Measurements from ENCODE around the gene FOXI1. TPM values are rescaled to one million over a fixed set of nuclear protein-coding genes. Genes with fewer than 3 reads are reported as not detected.

FOXI1 gene
- total RNA-seq, 1 donor from 2014 or later, result not detected

DNA sequence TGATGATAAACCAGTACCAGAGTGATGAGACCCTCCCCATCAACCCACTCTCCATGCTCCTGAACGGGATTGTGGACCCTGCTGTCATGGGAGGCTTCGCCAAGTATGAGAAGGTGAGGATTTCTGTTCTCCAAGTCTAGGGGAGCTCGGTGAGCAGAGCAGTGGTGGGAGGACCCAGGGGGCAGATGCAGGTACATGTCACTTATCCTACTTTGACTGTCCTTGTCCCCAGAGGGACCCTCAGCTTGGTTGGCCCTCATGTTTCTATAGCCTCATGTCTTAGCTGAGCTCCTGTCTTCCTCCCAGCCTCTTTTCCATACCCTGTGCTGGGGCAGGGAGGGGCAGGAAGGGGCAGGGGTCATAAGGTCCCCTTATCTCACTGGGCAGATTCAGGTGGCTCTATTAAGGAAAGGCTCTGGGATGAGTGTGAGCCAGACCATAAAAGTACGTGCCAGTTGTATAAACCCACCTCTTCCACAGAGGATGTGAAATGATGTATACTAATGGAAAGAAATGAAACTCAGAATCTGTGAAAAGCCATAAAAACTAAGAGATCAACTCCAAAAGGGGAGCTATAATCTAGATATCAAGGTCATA is 38.0 kb upstream of the FOXI1 start:
- TF ChIP-seq, protein P1, sequence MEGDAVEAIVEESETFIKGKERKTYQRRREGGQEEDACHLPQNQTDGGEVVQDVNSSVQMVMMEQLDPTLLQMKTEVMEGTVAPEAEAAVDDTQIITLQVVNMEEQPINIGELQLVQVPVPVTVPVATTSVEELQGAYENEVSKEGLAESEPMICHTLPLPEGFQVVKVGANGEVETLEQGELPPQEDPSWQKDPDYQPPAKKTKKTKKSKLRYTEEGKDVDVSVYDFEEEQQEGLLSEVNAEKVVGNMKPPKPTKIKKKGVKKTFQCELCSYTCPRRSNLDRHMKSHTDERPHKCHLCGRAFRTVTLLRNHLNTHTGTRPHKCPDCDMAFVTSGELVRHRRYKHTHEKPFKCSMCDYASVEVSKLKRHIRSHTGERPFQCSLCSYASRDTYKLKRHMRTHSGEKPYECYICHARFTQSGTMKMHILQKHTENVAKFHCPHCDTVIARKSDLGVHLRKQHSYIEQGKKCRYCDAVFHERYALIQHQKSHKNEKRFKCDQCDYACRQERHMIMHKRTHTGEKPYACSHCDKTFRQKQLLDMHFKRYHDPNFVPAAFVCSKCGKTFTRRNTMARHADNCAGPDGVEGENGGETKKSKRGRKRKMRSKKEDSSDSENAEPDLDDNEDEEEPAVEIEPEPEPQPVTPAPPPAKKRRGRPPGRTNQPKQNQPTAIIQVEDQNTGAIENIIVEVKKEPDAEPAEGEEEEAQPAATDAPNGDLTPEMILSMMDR (IDR thresholded peaks at IDR 0.05; ENCODE audit: insufficient read depth, low read length, poor library complexity, severe bottlenecking), result no peak
- DNase-seq (ENCODE audit: low read depth), result no peak
- Histone ChIP-seq H3K27me3 (ENCODE audit: control insufficient read depth, insufficient read depth, low read length) (no peaks in the 10 kb centered on the region), H3K36me3 (ENCODE audit: control insufficient read depth, insufficient read depth, low read length) (no peaks in the 10 kb centered on the region), H3K4me3 (ENCODE audit: low read depth, low read length) (no peak overlapping the region)

DNA sequence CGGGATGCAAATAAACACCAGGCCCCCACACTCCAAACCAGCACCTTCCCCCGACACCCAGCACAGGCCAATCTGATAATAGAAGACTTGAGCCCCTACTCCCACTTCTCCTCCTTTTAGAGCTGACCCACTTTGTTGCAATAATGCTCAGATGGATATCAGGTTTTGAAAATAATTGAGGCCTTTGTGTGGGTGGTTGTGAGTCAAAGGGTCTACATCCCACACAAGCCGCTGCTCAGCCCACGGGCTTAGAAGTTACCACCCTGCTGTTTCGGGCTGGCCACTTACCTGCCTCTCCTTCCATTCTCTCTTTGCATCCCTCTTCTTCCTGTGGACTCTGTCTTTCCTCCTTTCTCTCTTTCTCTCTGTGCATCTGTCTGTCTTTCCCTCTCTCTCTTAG is 36.2 kb upstream of the FOXI1 start:
- Histone ChIP-seq H3K36me3 (ENCODE audit: control insufficient read depth, insufficient read depth, low read length) (no peaks in the 10 kb centered on the region), H3K4me3 (ENCODE audit: low read depth, low read length) (no peak overlapping the region), H3K27me3 (ENCODE audit: control insufficient read depth, insufficient read depth, low read length) (no peaks in the 10 kb centered on the region)
- TF ChIP-seq, protein P1 (IDR thresholded peaks at IDR 0.05; ENCODE audit: insufficient read depth, low read length, poor library complexity, severe bottlenecking), result no peak
- no peak for DNase-seq (ENCODE audit: low read depth)

DNA sequence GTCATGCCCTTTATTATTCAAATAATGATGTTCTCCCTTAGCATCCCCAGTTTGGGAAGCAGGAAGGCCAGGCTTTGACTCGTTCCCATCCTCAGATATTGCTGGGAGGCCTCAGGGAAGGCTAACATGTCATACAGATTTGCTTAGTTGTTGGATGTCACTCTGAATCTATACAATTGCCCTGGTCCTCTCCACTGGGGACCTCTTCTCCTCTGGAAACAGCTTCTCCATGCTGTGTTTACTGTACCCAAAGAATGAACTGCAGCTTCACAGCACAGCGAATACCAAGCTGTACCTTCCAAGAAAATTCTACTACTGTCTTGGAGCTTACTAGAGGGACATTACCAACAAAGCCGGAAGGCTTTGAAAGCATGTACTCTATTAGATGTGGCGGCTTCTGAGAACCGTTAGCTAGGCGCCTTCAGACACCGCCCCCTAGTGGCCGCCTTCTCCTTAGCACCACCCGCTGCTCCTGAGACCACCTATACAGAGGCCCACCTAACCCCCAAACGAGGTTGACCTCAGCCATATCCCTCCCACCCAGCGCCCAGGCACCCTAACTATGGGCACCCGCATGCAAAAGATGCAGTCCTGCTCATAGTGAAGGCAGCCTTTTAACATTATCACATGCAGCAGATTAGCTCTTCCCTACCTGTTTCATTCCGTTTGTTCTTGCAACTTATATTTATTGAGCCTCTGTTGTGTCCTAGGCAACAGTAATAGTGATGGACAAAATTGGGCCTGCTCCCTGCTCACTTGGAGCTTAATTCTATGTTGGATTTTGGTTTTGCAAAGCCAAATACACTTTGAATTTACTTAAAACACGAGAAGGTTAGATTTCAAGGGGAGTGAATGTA is 34.9 kb upstream of the FOXI1 start:
- TF ChIP-seq, protein P1 (IDR thresholded peaks at IDR 0.05; ENCODE audit: insufficient read depth, low read length, poor library complexity, severe bottlenecking), result peak; percentile 89
- Histone ChIP-seq H3K4me3 (ENCODE audit: low read depth, low read length) (no peak overlapping the region), H3K36me3 (ENCODE audit: control insufficient read depth, insufficient read depth, low read length) (no peaks in the 10 kb centered on the region), H3K27me3 (ENCODE audit: control insufficient read depth, insufficient read depth, low read length) (no peaks in the 10 kb centered on the region)
- DNase-seq (ENCODE audit: low read depth), result no peak

DNA sequence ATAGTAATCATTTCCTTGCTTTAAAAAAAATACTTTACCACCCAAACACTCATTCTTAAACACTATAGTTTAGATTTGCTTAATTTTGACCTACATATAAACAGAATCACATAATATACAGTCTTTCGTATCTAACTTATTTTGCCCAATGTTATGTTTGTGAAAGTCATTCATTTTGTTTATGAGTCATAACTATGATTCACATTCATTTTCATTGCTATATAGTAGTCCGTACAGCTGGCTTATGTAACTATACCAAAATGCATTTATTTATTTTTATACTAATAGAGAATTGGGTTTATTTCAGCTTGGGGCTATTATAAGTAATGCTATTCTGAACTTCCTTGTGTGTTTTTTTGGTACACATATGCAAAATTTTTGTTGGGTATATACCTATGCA is 33.9 kb upstream of the FOXI1 start:
- Histone ChIP-seq H3K4me3 (ENCODE audit: low read depth, low read length) (no peak overlapping the region), H3K36me3 (ENCODE audit: control insufficient read depth, insufficient read depth, low read length) (no peaks in the 10 kb centered on the region), H3K27me3 (ENCODE audit: control insufficient read depth, insufficient read depth, low read length) (no peaks in the 10 kb centered on the region)
- TF ChIP-seq, protein P1 (IDR thresholded peaks at IDR 0.05; ENCODE audit: insufficient read depth, low read length, poor library complexity, severe bottlenecking), result no peak
- DNase-seq (ENCODE audit: low read depth), result no peak

DNA sequence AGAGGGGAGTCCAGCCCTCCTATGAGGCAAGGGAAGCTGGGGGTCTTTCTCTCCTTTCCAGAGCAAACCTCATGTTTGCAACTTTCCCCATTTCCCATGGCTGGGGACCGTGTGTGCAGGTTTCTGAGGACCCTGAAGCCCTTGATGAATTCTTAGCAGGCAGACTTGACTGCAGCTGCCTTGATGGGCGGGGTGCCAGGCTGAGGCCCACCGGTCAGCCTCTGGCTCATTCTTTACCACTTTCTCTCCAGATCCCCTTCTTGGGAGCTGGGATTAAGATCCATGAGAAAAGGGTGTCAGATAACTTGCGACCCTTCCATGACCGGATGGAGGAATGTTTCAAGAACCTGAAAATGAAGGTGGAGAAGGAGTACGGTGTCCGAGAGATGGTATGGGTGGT is 30.0 kb upstream of the FOXI1 start:
- Histone ChIP-seq H3K27me3 (ENCODE audit: control insufficient read depth, insufficient read depth, low read length) (no peaks in the 10 kb centered on the region), H3K36me3 (ENCODE audit: control insufficient read depth, insufficient read depth, low read length) (no peaks in the 10 kb centered on the region), H3K4me3 (ENCODE audit: low read depth, low read length) (no peak overlapping the region)
- DNase-seq (ENCODE audit: low read depth), result no peak
- TF ChIP-seq, protein P1 (IDR thresholded peaks at IDR 0.05; ENCODE audit: insufficient read depth, low read length, poor library complexity, severe bottlenecking), result no peak
